ENCODE results near the gene HLA-DRA.

HLA-DRA gene

GRCh38 chr6:32424589-32425300, 14.9 kb upstream of the HLA-DRA start:
- ChIA-PET CTCF (interaction anchor here (0.9 to 4.7 kb wide), 13 partner anchors 9 to 560 kb away, joined by 3 to 48 read pairs (median 5); no protein-coding TSS in a partner anchor), POLR2A (no interaction called here)
- no peaks in the 10 kb centered on the region for H3K36me3 ChIP-seq (ENCODE audit: control insufficient read depth in 2 of 2, insufficient read depth in 1 of 2, low read length in 2 of 2)
- H3K9me3 ChIP-seq (ENCODE audit: control insufficient read depth, insufficient read depth, low read depth, low read length) = no peaks in the 10 kb centered on the region
- no peak overlapping the region for H3K27ac ChIP-seq (ENCODE audit: extremely low read depth, low read depth, low read length)
- TF ChIP-seq FEZF1 (tag by site-specific recombination; IDR thresholded peaks at IDR 0.05) (no peak), HOXD13 (CRISPR knock-in tag; IDR thresholded peaks at IDR 0.05; ENCODE audit: borderline replicate concordance) (no peak), ZNF664 (tag by site-specific recombination; IDR thresholded peaks at IDR 0.05) (no peak), ZNF2 (tag by site-specific recombination; IDR thresholded peaks at IDR 0.05) (no peak), ZNF692 (tag by site-specific recombination; IDR thresholded peaks at IDR 0.05) (no peak), ZSCAN30 (tag by site-specific recombination; IDR thresholded peaks at IDR 0.05) (no peak), PRDM6 (tag by site-specific recombination; IDR thresholded peaks at IDR 0.05) (no peak), ZNF791 (tag by site-specific recombination; IDR thresholded peaks at IDR 0.05) (no peak), AEBP2 (tag by site-specific recombination; IDR thresholded peaks at IDR 0.05; ENCODE audit: borderline replicate concordance) (no peak), ZNF473 (tag by site-specific recombination; IDR thresholded peaks at IDR 0.05) (no peak), ZNF175 (tag by site-specific recombination; IDR thresholded peaks at IDR 0.05) (no peak)
- no peaks in the 10 kb centered on the region for H3K4me1 ChIP-seq (ENCODE audit: control insufficient read depth, insufficient read depth, low read length)
- no peak overlapping the region for H3K4me3 ChIP-seq (ENCODE audit: low read depth, low read length)

- H3K9me3 ChIP-seq (ENCODE audit: control insufficient read depth, insufficient read depth, low read depth, low read length) = no peaks in the 10 kb centered on the region
- H3K4me1 ChIP-seq (ENCODE audit: control insufficient read depth, insufficient read depth, low read length) = no peaks in the 10 kb centered on the region
- no peaks in the 10 kb centered on the region for H3K36me3 ChIP-seq (ENCODE audit: control insufficient read depth in 2 of 2, insufficient read depth in 1 of 2, low read length in 2 of 2)
- TF ChIP-seq ZNF394 (tag by site-specific recombination; IDR thresholded peaks at IDR 0.05; ENCODE audit: borderline replicate concordance) (no peak), ZNF529 (tag by site-specific recombination; IDR thresholded peaks at IDR 0.05; ENCODE audit: insufficient replicate concordance) (no peak), ZNF777 (tag by site-specific recombination; IDR thresholded peaks at IDR 0.05; ENCODE audit: borderline replicate concordance) (no peak), ZNF639 (tag by site-specific recombination; IDR thresholded peaks at IDR 0.05) (no peak), ZNF324 (tag by site-specific recombination; IDR thresholded peaks at IDR 0.05) (no peak), GLIS2 (tag by site-specific recombination; IDR thresholded peaks at IDR 0.05) (no peak), HIC1 (tag by site-specific recombination; IDR thresholded peaks at IDR 0.05) (no peak), ZNF626 (tag by site-specific recombination; IDR thresholded peaks at IDR 0.05) (no peak), INSM2 (tag by site-specific recombination; IDR thresholded peaks at IDR 0.05) (no peak), ZNF214 (tag by site-specific recombination; IDR thresholded peaks at IDR 0.05; ENCODE audit: borderline replicate concordance) (no peak)
- no peak overlapping the region for H3K27ac ChIP-seq (ENCODE audit: extremely low read depth, low read depth, low read length)
- CTCF ChIA-PET = interaction anchor here (0.8 to 4.7 kb wide), 5 partner anchors 9 to 442 kb away, joined by 3 to 48 read pairs (median 5); no protein-coding TSS in a partner anchor
- POLR2A ChIA-PET = no interaction called here
- H3K4me3 ChIP-seq (ENCODE audit: low read depth, low read length) = no peak overlapping the region
These were observed 13.3 kb upstream of the HLA-DRA start for GRCh38 chr6:32426338-32426737.
